Activated naive CD4-positive, alpha-beta T cell treated with anti-CD3 and anti-CD28 coated beads, Interleukin-2, amount 50 U/mL, for 72 hours (primary cell): Measurements from ENCODE around the gene MEGF6. TPM values are rescaled to one million over a fixed set of nuclear protein-coding genes. Genes with fewer than 3 reads are reported as not detected.

Experiments
- ATAC-seq, 2 donors: fragments of 150-1000 bp; cut with Tn5 transposase; 2 replicates each; pipeline ENCODE4 v1.10.0; 2021; ENCODE audit warnings: mild to moderate bottlenecking in 2 of 2, moderate library complexity in 2 of 2
- DNase-seq, 2 donors: peaks; one replicate each; pipeline ENCODE4 v3.0.0; 2021 to 2022; ENCODE audit warnings: low spot score in 2 of 2
- H3K27ac Mint-ChIP-seq, 2 donors: one replicate each; pipeline ENCODE4 v1.8.0; 2022; ENCODE audit warnings: mild to moderate bottlenecking in 2 of 2, mixed read lengths in 2 of 2
- H3K36me3 Mint-ChIP-seq, 2 donors: one replicate each; pipeline ENCODE4 v1.8.0; 2022; ENCODE audit warnings: mixed read lengths in 2 of 2
- H3K9me3 Mint-ChIP-seq, 2 donors: one replicate each; pipeline ENCODE4 v1.8.0; 2022; ENCODE audit warnings: mixed read lengths in 2 of 2
- total RNA-seq, 2 donors: library from RNA; stranded (reverse); gene quantifications; one replicate each; pipeline ENCODE4 v1.2.3, GENCODE V29; 2022

The MEGF6 gene
- total RNA-seq, 2 donors from 2014 or later, result 4.6 to 7.6 TPM

DNA sequence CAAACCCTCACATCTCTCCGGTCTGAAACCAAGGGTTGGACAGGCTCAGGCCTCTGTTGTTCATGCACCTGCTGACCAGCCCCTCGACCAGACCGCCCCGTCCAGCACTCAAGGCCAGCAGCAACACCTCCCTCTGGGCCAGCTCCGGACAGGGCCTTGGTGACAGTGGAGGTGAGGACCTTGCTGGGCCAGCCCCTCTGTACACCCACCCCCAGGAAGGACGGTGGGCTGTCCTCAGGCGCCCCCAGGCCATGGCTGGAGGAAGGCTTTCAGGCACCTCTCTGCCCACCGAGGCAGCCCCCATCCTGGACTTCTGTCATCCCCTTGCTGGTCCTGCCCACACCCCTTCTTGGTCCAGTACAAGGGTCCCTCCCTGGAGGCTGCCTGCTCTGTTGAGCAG lies 48.6 kb downstream of the MEGF6 start:
- Mint-ChIP-seq H3K36me3 (no peaks in the 10 kb centered on the region), H3K27ac (peak overlapping the region in 1 of 2 donors; percentile 13), H3K9me3 (no peaks in the 10 kb centered on the region)
- no peak for ATAC-seq
- DNase-seq, result no peak

GRCh38 chr1:3561702-3562101 lies 49.6 kb downstream of the MEGF6 start:
- Mint-ChIP-seq H3K36me3 (no peaks in the 10 kb centered on the region), H3K27ac (no peak overlapping the region), H3K9me3 (no peaks in the 10 kb centered on the region)
- DNase-seq, result no peak
- ATAC-seq, result no peak

GRCh38 chr1:3560981-3561380 lies 50.3 kb downstream of the MEGF6 start:
- no peak for ATAC-seq
- no peak for DNase-seq
- Mint-ChIP-seq H3K9me3 (no peaks in the 10 kb centered on the region), H3K36me3 (no peaks in the 10 kb centered on the region), H3K27ac (no peak overlapping the region)

GRCh38 chr1:3560251-3560871 lies 50.9 kb downstream of the MEGF6 start:
- Mint-ChIP-seq H3K27ac (peak overlapping the region in 1 of 2 donors; percentile 68), H3K9me3 (no peaks in the 10 kb centered on the region), H3K36me3 (no peaks in the 10 kb centered on the region)
- ATAC-seq (no peak), DNase-seq (no peak)

- DNase-seq, result no peak
- H3K36me3 Mint-ChIP-seq, result no peaks in the 10 kb centered on the region
- ATAC-seq, result no peak
Measured at GRCh38 chr1:3558036-3558726, 53.1 kb downstream of the MEGF6 start.

DNA sequence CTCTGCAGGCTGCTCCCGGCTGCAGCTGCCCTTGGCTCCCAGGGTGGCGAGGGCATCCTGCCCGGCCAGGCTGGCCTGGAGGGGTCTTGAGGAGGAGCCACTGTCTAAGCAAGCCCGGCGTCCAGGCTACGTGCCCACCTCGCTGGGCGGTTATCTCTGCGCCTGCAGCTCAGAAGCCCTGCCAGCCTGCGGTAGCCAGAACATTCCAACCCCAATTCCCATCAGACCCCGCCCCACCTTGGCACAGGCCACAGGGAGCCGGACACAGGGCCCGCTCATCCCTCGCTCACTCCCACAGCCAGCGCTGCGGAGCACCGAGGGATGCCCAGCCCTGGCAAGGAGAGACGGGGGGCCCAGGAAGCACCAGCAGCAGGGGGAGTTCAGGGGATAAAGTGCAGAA lies 53.9 kb downstream of the MEGF6 start:
- Mint-ChIP-seq H3K9me3 (no peaks in the 10 kb centered on the region), H3K27ac (no peak overlapping the region), H3K36me3 (no peaks in the 10 kb centered on the region)
- no peak for ATAC-seq
- DNase-seq, result no peak

More at GRCh38 chr1:3558036-3558726, 53.1 kb downstream of the MEGF6 start:
- Mint-ChIP-seq H3K27ac (no peak overlapping the region), H3K9me3 (no peaks in the 10 kb centered on the region)

GRCh38 chr1:3556336-3556735 lies 55.0 kb downstream of the MEGF6 start:
- Mint-ChIP-seq H3K36me3 (no peaks in the 10 kb centered on the region), H3K9me3 (no peaks in the 10 kb centered on the region), H3K27ac (no peak overlapping the region)
- ATAC-seq (no peak), DNase-seq (no peak)

GRCh38 chr1:3555131-3555920 lies 56.0 kb downstream of the MEGF6 start:
- no peaks in the 10 kb centered on the region for H3K9me3 Mint-ChIP-seq
- H3K27ac Mint-ChIP-seq, result no peak overlapping the region

GRCh38 chr1:3553940-3554223 lies 57.4 kb downstream of the MEGF6 start:
- ATAC-seq, result no peak
- Mint-ChIP-seq H3K27ac (no peak overlapping the region), H3K36me3 (no peaks in the 10 kb centered on the region), H3K9me3 (no peaks in the 10 kb centered on the region)
- DNase-seq, result no peak

More at GRCh38 chr1:3555131-3555920, 56.0 kb downstream of the MEGF6 start:
- no peak for DNase-seq
- H3K36me3 Mint-ChIP-seq, result no peaks in the 10 kb centered on the region
- ATAC-seq, result no peak

- DNase-seq (no peak), ATAC-seq (no peak)
- H3K27ac Mint-ChIP-seq, result no peak overlapping the region
- no peaks in the 10 kb centered on the region for H3K36me3 Mint-ChIP-seq
- no peaks in the 10 kb centered on the region for H3K9me3 Mint-ChIP-seq
Measured at GRCh38 chr1:3553166-3553939, 58.0 kb downstream of the MEGF6 start.

DNA sequence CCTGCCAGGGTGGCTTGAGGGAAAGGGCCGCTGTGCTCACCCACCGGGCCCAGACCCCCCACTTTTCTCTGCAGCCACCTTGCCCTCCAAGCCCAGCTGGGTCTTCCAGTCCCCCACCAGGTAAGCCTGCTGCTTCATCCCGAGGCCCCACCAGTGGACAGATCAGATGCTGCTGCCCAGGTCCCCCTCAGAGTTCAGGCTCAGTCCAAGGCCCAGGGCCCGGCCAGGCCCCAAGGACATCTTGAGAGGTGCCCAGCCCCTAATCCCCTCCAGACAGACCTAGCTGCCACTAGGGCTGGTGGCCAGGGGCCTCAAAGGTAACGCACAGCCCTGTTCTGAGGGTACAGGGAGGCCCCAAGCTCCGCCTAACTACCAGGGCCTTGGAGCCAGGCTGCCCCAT lies 58.6 kb downstream of the MEGF6 start:
- DNase-seq (no peak), ATAC-seq (no peak)
- Mint-ChIP-seq H3K9me3 (no peaks in the 10 kb centered on the region), H3K27ac (no peak overlapping the region), H3K36me3 (no peaks in the 10 kb centered on the region)

DNA sequence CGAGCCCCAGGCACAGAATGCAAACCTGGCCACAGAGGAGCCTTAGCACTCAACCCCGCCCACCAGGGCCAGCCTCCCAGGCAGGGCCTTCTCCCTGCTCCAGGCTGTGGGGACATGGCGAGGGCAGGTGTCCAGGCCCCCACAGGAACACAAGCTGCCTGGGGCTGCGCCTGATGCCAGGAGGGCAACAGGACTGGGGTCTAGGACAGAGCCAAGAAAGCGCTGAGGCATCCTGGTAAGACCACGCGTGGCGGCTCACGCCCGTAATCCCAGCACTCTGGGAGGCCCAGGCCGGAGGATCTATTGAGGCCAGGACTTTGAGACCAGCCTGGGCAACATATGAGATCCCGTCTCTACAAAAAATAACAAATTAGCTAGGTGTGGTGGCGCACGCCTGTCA lies 59.1 kb downstream of the MEGF6 start:
- DNase-seq (no peak), ATAC-seq (no peak)
- Mint-ChIP-seq H3K36me3 (no peaks in the 10 kb centered on the region), H3K27ac (no peak overlapping the region), H3K9me3 (no peaks in the 10 kb centered on the region)

- Mint-ChIP-seq H3K27ac (no peak overlapping the region), H3K9me3 (no peaks in the 10 kb centered on the region), H3K36me3 (no peaks in the 10 kb centered on the region)
- no peak for DNase-seq
- no peak for ATAC-seq
Measured at GRCh38 chr1:3551711-3552110, 59.6 kb downstream of the MEGF6 start.

DNA sequence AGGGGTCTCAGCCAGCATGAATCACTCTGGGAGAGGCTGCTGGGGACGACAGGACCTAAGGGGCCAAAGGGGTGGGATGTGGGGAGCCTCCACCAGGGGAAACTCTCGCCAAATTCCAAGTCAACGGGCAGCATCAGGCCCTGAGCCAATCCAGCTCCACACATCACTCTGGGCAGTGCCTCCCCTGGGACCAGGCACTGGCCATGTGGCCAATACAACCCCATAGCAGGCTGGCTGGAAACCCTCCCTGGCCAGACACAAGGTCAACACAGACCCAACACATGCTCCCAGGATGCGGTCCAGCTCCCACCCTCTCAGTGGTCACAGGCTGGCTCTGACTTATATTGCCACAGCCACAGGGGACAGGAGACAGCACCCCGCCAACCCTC lies 60.0 kb downstream of the MEGF6 start:
- DNase-seq (no peak), ATAC-seq (no peak)
- no peak overlapping the region for H3K27ac Mint-ChIP-seq
- H3K36me3 Mint-ChIP-seq, result no peaks in the 10 kb centered on the region
- H3K9me3 Mint-ChIP-seq, result no peaks in the 10 kb centered on the region

DNA sequence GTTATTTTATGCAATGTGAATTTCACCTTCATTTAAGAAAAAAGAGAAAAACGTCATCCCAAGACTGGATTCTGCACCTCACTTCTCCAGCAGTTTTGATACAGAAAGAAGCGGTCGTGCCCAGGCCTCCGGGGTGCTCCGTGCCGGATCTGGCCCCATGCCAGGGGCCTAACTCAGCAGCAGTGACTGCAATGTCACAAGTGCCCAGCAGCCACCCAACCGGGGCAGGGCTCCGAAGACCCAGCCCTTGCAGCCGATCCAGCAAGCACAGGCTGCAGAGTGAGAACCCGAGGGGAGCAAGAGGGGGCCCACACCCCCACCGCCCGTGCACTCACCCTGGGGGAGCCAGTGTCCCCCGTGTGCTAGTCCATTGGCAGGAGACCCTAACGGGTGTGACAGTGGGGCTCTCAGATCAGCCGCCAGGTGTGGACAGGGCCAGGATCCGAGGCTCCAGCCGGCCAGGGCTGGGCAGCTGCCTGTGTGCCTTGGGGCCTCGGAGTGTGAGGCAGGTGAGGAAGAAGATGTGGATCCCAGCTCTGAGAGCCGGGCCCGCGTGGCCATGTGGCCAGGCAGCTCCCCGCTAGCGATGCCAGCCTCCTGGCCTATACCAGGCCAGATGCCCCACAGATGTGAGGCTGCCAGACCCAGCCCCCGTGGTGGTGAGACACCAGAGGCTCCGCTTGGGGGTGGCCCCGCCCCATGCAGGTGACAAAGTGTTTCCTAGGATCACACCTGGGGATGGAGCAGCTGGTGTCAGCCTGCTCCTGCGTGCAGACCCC lies 60.6 kb downstream of the MEGF6 start:
- Mint-ChIP-seq H3K9me3 (no peaks in the 10 kb centered on the region), H3K36me3 (no peaks in the 10 kb centered on the region), H3K27ac (peak overlapping the region in 1 of 2 donors; percentile 44)
- ATAC-seq, result no peak
- no peak for DNase-seq

DNA sequence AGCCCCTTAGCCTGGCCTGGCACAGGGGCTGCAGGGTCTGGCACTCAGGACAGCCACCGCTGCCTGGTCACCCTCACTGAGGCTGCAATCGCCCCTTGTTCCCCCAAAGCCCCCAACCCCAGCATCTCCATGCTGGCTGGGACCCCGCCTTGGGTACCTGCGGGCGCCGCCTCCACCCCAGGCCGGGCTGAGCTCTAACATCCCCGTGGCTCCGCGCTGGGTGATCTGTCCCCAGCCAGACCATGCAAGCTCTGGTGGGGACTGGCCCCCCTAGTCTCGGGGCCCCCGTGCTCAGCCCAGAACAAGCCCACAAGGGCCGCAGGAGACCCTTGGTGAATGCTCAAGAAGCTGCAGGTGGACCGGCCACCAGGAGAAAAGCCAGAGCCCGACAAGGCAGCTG lies 62.4 kb downstream of the MEGF6 start:
- DNase-seq, result no peak
- ATAC-seq, result no peak
- no peak overlapping the region for H3K27ac Mint-ChIP-seq
- no peaks in the 10 kb centered on the region for H3K9me3 Mint-ChIP-seq
- H3K36me3 Mint-ChIP-seq, result no peaks in the 10 kb centered on the region
